ENCODE results near the gene FOXL2NB.

Gene FOXL2NB

GRCh38 chr3:138974462-138974861, 27.4 kb downstream of the FOXL2NB start:
- no peaks in the 10 kb centered on the region for H3K79me2 ChIP-seq (ENCODE audit: insufficient read depth, low read length)
- H3K9me2 ChIP-seq (replicated peaks; ENCODE audit: low read depth, low read length) = no peaks in the 10 kb centered on the region
- H3K4me3 ChIP-seq (ENCODE audit: low read length, poor library complexity, severe bottlenecking) = no peak overlapping the region
- no peaks in the 10 kb centered on the region for H3F3A ChIP-seq (ENCODE audit: low read depth)
- H3K4me1 ChIP-seq (ENCODE audit: insufficient read depth, low read length, poor library complexity, severe bottlenecking) = peaks cover 10% of the 10 kb centered on the region
- TF ChIP-seq CTCF (conservative IDR thresholded peaks at IDR 0.05; ENCODE audit: low read length) (no peak), EZH2phosphoT487 (IDR thresholded peaks at IDR 0.05; ENCODE audit: borderline replicate concordance) (no peak)
- no peaks in the 10 kb centered on the region for H3K9me3 ChIP-seq (ENCODE audit: insufficient read depth, low read depth, low read length)
- peak overlapping the region; percentile 7; the same call in 1 of the 2 replicates for H2AFZ ChIP-seq (ENCODE audit: low read length)
- no peaks in the 10 kb centered on the region for H3K36me3 ChIP-seq (ENCODE audit: insufficient read depth, low read length)
- H3K9ac ChIP-seq (ENCODE audit: low read depth, low read length, poor library complexity, severe bottlenecking) = no peak overlapping the region
- no peak overlapping the region for H3K4me2 ChIP-seq (ENCODE audit: low read depth, low read length, poor library complexity, severe bottlenecking)
- H3K27me3 ChIP-seq (ENCODE audit: insufficient read depth, low read length, poor library complexity, severe bottlenecking) = no peaks in the 10 kb centered on the region
- H4K20me1 ChIP-seq (ENCODE audit: insufficient read depth, low read length, poor library complexity, severe bottlenecking) = no peaks in the 10 kb centered on the region

- H3K9me3 ChIP-seq (ENCODE audit: insufficient read depth, low read depth, low read length) = no peaks in the 10 kb centered on the region
- no peaks in the 10 kb centered on the region for H3F3A ChIP-seq (ENCODE audit: low read depth)
- TF ChIP-seq CTCF (conservative IDR thresholded peaks at IDR 0.05; ENCODE audit: low read length) (no peak), EZH2phosphoT487 (IDR thresholded peaks at IDR 0.05; ENCODE audit: borderline replicate concordance) (no peak)
- H3K27me3 ChIP-seq (ENCODE audit: insufficient read depth, low read length, poor library complexity, severe bottlenecking) = no peaks in the 10 kb centered on the region
- peaks cover 10% of the 10 kb centered on the region for H3K4me1 ChIP-seq (ENCODE audit: insufficient read depth, low read length, poor library complexity, severe bottlenecking)
- no peak overlapping the region for H2AFZ ChIP-seq (ENCODE audit: low read length)
- no peaks in the 10 kb centered on the region for H3K79me2 ChIP-seq (ENCODE audit: insufficient read depth, low read length)
- no peaks in the 10 kb centered on the region for H4K20me1 ChIP-seq (ENCODE audit: insufficient read depth, low read length, poor library complexity, severe bottlenecking)
- H3K9me2 ChIP-seq (replicated peaks; ENCODE audit: low read depth, low read length) = no peaks in the 10 kb centered on the region
- H3K4me2 ChIP-seq (ENCODE audit: low read depth, low read length, poor library complexity, severe bottlenecking) = no peak overlapping the region
- H3K4me3 ChIP-seq (ENCODE audit: low read length, poor library complexity, severe bottlenecking) = no peak overlapping the region
- H3K36me3 ChIP-seq (ENCODE audit: insufficient read depth, low read length) = no peaks in the 10 kb centered on the region
- H3K9ac ChIP-seq (ENCODE audit: low read depth, low read length, poor library complexity, severe bottlenecking) = no peak overlapping the region
These were observed 28.3 kb downstream of the FOXL2NB start for GRCh38 chr3:138975351-138975750.

- H3K4me3 ChIP-seq (ENCODE audit: low read length, poor library complexity, severe bottlenecking) = no peak overlapping the region
- no peak overlapping the region for H3K9ac ChIP-seq (ENCODE audit: low read depth, low read length, poor library complexity, severe bottlenecking)
- no peaks in the 10 kb centered on the region for H3K9me3 ChIP-seq (ENCODE audit: insufficient read depth, low read depth, low read length)
- H3K4me1 ChIP-seq (ENCODE audit: insufficient read depth, low read length, poor library complexity, severe bottlenecking) = peaks cover 10% of the 10 kb centered on the region
- TF ChIP-seq CTCF (conservative IDR thresholded peaks at IDR 0.05; ENCODE audit: low read length) (no peak), EZH2phosphoT487 (IDR thresholded peaks at IDR 0.05; ENCODE audit: borderline replicate concordance) (no peak)
- H3K36me3 ChIP-seq (ENCODE audit: insufficient read depth, low read length) = no peaks in the 10 kb centered on the region
- no peaks in the 10 kb centered on the region for H3K9me2 ChIP-seq (replicated peaks; ENCODE audit: low read depth, low read length)
- no peaks in the 10 kb centered on the region for H3F3A ChIP-seq (ENCODE audit: low read depth)
- H4K20me1 ChIP-seq (ENCODE audit: insufficient read depth, low read length, poor library complexity, severe bottlenecking) = no peaks in the 10 kb centered on the region
- no peaks in the 10 kb centered on the region for H3K27me3 ChIP-seq (ENCODE audit: insufficient read depth, low read length, poor library complexity, severe bottlenecking)
- H2AFZ ChIP-seq (ENCODE audit: low read length) = no peak overlapping the region
- H3K79me2 ChIP-seq (ENCODE audit: insufficient read depth, low read length) = no peaks in the 10 kb centered on the region
- no peak overlapping the region for H3K4me2 ChIP-seq (ENCODE audit: low read depth, low read length, poor library complexity, severe bottlenecking)
These were observed 29.0 kb downstream of the FOXL2NB start for GRCh38 chr3:138976047-138976446.

All from Loucy (cell line).